UCSD-AML1 (cell line): ENCODE measurements around the gene AURKAIP1.

Experiments
- DNase-seq: peaks from one replicate; lab custom pipeline; 2025; ENCODE audit not compliant: unreplicated experiment; lab: John Stamatoyannopoulos, UW

AURKAIP1 gene

DNA sequence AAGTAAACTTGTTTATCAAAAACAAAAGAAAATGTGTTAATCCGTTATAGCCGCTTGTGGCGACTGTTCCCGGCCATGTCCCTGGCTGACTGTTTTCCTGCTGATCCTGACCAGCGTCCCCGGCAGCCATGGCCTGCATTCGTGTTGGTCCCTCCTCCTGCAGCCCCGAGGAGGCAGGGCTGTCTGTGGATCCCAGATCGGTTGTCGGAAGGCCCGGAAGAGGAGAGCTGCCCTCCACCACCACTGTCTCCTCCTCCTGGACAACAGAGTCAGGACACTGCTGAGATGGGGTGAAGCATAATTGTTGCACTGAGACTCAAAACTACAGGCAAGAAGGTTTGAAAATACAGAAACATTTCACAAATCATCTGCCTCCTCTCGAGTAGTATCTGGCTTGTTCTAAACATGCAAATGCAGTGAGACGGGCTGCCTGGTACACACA, 13.0 kb downstream of the AURKAIP1 start:
- no peak for DNase-seq

DNA sequence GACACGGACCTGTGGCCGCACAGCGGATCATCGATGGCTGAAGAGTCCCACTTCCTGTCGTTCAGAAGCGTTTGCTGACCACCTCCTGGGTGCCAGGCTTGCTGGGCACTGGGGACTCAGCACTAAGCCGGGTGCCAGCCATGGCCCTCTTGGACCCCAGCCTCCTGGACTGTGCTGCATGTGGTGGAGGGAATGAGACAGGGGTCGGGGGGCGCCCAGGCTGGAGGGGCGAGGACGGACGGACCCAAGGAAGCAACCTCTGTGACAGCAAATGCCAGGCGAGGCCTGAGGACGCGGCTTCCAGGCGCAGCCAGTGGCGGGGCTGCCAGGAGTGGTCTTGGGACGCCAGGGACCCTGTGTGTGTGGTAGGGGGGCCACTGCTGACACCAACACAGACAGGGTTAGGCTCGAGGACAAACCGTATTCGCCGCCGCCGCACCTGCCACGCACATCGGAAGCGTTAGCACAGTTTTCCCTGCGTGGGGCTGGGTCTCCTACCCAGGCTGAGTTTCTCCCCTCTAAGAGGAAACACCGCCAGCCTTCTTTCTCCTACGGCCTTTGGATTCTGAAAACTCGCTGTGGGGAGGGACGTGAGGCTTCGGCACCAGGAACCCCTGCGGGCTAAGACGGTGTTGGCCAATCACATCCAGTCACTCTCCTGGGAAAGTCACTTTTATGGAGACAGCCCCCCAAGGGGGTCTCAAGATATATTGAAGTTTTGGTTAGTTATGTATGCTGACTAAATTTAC, 13.6 kb downstream of the AURKAIP1 start:
- no peak for DNase-seq

DNA sequence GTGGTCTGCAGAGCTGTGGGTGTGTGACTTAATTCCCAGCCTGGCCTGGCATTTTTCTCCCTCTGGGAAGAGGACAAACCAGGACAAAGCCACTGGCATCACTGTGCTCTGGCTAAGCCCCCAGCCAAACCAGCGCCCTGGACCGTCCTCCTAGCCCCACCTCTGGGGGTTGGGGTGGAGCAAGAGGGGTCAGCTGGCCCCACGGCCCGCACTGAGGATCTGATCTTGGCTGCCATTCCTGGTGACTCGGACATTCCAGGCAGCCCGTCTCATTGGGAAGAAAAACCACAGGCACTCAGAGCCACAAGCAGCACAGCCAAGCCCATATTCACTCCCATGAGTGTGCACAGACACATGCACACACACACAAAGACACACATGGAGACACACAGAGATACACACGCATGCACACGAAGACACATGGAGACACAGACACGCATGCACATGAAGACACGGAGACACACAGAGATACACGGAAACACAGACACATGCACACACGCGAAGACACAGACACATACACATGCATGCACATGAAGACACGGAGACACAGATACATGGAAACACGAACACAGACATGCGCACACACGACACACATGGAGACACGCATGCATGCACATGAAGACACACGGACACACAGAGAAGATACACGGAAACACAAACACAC, 14.4 kb downstream of the AURKAIP1 start:
- DNase-seq: no peak

DNA sequence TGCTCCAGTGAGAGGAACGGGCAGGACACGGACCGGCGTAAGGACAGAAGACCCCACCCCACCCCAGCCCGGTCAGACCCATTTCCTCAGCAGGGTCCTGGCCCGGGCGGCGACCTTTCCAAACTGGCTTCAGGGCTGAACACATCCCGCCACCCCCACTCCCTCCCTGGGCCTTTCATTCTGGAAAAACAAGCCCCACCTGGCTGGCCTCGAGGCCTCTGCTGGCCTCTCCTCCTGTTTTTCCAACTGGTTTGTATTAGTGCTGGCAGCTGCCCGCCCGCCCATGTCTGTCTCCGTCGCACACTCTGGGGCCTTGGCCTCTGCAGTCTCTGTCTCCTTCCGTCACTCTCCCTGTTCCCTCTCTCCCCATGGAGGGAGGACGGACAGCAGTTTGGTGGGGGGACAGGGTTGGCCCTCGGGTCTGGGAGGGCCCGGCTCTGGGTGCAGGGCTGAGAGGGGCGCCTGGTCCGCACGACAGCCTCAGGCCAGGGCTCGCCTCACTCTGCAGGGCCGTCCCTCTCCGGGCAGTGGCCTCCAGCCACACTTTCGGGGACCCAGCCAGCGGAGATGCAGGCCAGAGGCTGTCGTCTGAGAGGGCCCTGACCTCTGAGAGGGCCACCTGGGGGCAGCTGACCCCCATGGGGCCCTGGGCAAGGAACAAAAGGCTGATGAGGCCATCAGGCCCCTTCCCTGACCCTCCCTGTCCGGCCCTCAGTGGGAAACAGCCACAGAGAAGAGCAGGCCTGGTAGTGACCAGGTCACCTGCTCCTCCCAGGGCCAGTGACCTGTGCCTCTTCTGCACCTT, 15.1 kb downstream of the AURKAIP1 start:
- DNase-seq: no peak

DNA sequence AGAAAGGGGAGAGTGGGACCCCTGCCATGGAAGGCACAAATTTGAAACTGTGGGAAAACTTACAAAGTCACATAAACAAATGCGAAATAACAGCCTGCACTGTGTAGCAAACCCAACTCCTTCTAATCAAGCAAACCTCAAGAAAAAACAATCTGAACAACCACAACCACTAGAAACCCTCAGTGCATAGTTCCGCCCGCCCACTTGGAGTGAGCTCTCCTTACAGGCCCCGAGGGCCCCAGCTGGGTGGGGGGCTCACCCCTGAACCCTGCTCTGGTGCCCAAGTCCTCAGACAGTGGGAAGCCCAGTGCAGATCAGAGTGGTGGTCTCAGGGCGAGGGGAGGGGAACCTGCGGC, 15.7 kb downstream of the AURKAIP1 start:
- no peak for DNase-seq

DNA sequence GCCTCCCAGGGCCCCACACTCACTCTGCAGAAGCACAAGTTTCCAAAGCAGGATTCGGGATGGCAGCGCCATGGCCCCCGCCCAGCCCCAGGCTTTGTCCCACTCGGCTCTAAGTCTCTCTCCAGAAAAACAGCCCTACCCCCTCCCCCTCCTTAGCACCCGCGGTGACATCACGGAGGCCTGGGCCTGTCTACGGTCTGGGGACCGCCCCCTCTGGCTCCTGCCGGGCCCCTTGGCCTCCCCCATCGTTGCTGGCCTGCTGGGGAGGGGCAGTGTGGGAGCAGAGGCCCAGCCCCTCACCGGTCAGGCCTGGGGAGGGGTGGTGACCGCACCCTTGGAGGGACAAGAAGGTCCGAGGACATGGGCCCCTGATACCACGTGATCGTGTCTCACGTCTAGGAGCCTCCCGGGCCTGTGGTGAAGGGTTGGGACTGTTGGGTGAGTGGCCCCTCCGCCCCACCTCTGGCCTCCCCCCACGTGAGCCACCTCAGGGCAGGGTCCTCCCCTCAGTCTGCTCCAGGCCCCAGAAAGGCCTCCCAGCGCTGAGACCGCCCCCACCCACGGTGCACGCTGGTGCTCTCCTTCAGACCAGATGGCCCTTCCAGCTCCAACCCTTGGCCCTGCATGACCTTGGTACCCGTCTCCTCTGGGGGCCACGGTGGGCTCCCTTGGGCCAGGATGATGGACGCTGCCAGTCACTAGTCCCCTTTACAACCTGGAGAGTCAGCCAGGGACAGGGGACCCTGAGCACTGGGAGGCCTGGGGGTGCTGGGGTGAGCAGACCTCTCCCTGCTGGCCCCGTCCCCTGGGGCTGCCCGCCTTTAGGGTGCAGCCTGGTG, 16.4 kb downstream of the AURKAIP1 start, which contains the start of gene MXRA8:
Gene MXRA8 (minus strand): TSS at position 123 of the 839 bp plus-strand sequence. CDS start 51 bp downstream, at position 72.
- DNase-seq: no peak

DNA sequence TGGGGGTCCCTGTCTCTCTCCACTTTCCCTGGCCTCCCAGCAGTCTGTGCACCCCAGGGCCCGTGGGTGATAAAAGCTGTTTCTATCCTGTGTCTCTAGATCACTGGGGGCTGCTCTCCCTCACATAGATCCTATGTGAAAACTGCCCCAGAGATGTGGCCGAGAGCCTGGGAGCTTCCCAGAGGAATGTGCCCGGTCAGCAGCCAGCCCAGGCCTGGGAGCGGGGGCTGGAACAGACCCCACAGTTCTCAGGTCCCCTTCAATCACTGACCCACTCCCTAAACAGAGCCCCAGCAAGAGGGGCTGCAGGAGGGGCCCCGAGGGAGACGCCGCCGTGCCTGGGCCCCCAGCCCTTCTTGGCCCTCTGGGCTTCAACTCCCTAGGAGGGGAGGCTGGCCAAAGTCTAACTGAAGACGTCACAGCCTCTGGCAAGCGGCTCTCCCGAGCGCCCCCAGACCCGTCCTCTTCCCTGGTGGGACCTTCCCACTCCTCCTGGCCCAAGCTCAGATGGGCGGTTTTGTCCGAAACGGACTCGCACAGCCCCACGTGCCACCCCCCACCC, 17.1 kb downstream of the AURKAIP1 start:
- DNase-seq: no peak

DNA sequence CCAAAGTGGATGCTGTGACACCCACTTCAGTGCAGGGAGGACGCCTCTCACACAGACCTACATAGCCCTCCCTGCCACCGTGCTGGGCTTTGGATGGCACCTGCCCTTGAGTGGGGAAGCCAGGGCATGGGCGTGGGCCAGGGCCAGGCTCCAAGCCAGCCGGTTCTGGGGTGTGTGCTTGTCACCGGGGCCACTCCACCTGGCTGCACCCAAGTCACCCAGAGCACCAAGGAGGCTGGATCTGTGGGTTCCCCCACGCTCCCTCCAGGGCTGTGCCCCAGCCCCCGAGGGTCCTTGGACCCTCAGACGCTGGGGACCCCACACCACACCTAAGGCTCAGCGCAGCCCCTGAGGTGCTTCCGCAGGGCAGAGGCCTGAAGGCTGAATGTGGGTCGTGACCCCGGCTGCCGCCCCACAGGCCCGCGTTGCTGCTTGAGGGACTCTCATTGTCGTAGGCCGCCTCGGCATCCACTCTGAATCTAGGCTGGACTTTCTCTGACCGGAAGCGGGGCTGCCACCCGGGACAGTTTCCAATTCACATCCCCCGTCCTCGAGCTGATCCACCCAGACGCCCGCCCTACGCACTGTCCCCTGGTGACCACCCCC, 18.1 kb downstream of the AURKAIP1 start:
- DNase-seq: no peak

DNA sequence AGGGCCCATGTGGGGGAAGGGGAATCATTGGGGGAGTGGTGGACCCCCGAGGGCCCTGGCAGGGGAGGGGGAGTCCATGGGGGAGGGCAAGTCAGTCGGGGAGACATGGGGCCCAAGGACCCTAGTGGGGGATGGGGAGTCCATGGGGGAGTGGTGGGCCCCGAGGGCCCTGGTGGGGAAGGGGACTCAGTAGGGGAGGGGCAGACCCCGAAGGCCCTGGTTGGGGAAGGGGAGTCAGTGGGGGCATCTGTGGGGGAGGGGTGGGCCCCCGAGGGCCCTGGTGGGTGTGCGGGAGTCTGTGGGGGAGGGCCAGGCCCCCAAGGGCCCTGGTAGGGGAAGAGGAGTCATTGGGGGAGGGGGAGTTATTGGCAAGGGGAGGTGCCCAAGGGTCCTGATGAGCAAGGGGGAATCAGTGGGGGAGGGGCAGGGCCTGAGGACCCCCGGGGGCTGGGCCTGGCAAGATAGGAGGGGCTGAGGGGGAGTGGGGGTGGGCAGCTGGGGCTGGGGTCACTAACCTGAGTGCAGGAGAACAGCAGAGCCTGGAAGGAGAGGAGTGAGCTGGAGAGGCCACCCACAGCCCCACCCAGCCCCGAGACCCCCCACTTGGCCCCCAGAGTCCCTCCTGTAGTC, 18.7 kb downstream of the AURKAIP1 start:
- DNase-seq: no peak

DNA sequence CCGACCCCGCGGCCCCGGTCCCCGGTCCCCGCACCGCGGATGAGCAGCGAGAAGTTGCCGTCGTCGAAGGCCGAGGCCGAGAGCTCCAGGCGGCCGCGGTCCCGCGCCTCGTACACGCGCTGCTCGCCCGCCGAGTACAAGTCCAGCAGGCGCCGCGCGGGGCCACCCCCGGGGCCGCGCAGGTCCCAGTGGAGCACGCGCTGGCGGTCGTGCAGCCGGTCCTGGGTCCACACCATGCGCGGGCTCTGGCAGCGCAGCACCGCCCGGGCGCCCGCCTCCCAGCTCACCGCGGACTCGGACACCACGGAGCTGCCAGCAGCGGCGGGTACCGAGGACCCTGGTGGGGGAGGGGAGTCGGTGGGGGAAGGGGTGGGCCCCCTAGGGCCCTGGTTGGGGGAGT, 19.6 kb downstream of the AURKAIP1 start:
- no peak for DNase-seq

DNA sequence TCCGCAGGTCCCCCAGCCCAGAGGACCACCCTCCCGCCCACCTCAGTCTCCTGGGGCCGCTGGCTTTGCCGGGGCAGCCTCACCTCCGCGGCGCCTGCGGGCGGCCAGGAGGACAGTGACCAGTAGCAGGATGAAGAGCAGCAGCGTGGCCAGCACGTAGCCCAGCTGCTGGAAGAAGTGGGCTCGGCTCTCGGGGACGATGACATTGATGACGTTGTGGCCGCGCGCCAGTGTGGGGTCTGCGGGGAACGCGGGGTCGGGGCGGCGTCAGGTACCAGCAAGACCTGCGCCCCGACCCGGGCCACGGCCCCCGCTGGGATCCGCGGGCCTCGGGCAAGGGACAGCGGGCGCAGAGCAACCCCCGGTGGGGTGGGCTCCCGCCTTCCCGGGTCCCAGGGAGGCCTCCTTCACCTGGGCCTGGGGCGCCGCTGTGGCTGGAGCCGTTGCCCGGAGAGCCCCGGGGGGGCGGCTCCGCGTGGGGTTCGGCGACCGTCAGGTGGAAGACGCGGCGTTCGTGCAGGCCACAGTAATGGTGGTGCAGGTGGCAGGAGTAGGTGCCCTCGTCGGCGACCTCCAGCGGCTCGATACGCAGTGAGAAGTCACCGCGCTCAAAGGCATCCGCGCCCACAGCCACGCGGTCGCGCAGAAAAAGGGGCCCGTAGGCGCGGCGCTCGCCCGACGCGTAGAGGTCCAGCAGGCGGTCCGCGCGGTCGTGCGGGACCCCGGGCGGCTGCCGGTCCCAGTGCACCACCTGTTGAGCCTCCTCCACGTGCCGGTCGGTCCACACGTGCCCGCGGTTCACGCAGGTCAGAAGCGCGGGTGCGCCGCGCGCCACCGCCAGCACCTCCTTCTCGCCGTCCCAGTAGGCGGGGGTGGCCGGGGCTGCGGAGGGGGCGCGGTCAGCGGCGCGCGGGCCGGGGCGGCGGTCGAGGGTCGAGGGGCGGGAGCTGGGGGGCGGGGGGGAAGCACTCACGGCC, 20.4 kb downstream of the AURKAIP1 start:
- DNase-seq: no peak

DNA sequence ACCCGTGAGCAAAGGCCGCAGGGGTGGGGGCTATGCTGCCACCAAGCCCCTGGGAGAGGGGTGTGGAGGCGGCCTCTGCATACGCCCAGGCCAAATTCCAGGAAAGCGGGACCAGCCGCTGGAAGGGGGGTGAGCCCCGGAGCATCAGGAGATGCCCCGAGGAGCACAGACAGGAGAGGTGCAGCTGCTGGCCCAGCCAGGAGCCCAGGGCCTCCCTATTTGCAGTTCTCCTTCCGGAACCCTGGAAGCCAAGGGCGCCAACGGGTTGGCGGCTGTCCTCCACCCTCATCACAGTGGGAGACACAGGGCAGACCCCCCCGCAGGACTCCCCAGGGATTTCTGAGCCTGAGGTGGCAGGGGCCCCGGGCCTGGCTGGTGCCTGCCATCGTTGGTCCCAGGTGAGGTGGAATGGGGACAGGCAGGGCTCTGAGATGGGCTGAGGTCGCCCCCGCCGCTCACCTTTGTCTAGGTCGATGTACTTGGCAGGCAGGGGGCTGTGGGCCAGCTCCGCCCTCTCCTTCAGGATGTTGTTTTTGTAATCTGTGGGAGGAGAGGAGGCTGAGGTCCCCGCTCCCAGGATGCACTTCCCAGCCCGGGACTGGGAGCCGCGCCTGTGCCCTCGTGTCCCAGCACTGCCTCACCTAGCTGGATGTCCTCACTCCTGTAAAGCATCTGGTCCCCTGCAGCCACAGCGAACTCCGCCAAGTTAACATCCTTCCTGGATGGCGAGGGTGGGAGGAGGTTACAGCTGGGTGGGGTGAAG, 21.4 kb downstream of the AURKAIP1 start:
- no peak for DNase-seq

DNA sequence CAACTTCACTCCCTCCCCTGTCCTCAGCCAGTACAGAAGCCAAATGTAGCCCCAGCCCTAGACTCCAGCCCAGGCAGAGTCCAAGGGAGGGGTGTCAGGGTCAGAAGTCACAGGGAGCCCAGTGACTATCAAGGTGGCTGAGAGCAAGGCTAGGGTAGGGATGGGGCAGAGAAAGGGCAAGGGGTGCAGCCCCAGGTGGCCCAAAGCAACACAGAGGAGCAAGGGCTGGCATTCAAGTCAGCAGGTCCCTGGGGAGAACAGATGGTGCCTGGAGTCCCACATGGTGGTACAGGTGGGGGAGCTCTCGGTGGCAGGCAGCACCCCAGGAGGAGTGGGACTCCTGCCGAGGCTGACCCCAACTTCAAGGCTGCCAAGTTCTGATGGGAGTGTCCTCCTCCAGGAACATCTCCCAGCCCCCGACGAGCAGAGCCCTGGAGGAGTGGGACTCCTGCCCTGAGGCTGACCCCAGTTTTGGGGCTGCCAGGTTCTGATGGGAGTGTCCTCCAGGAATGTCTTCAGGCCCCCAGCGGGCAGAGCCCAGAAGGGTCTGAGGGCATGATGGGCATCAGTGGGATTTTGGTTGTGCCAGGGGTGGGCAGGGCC, 22.1 kb downstream of the AURKAIP1 start:
- DNase-seq: no peak

DNA sequence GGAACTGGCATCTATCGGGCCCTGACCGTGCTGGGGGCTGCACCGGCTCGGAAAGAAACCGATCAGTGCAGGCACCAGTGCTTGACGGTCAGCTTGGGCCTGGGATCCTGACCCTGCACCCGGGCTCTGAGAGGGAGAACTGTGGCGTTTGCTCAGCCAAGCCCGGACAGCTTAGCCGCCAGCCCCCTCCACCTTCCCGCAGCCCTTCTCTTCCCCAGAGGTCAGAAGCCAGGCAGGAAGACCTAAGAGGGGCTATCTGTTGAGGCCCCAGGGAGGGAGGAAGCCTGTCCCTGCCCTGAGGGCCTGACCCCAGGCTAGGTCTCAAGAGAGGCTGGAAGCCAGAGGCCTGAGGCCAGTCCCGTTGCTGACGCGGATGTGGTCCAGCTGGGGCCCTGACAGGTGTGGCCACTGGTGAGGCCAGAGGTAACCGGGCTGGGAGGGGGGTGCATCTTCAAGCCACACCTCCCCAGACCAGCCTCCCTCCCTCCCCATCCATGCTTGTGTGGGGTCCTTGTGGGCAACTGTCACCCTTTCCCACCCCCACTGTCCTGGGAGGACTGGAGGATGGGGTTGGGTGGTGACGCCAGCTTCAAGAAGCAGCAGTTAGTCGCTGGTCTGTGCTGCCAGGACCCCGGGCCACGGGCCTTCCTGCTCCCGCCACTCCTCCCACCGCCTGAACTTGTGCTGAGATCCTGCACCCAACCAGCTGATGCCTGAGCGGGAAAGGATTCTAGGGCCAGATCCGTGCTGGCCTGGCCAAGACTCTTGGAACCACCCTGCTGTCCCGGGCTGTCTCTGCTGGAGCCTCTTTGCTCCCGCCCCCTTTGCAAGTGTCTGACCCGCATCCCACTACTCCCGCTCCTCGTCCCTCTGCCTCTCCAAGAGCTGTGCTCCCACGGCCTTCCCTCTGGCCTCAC, 23.2 kb downstream of the AURKAIP1 start:
- DNase-seq: no peak

DNA sequence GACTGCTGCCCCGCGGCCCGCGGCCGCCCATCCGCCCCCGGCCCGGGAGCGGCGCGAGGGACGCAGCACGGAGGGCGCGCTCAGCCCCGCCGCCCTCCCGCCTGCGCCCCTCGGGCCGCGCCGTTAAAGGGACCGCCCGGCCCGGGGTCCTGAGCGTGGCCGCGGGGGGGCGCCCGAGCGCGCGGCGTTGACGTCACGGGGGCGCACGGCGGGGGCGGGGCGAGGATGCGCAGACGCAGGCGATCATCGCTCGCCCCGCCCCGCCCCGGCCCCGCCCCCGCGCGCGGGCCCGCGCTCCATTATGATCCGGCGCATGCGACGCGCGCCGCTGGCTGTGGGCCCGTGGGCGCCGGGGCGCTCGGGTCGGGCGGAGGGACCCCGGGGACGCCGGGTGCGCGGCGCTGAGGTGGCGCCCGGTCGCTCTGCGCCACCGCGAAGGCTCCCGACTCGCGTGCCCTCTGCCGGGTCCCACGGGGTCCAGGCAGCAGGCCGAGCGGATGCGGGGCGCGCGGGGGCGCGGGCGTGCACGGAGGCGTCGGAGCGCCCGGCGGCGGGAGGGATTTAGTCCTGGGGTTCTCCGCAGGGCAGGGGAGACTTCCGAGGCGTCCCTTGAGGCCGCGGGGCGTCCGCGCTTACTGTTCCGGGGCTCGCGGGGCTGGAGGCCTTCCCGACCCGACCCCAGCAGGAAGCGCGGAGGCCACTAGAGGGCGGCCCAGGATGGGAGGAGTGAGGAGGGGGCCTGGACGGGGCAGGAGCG, 25.6 kb downstream of the AURKAIP1 start, which contains the start of gene DVL1:
Gene DVL1 (minus strand): TSS at position 163 of the 757 bp plus-strand sequence. CDS start 353 bp downstream, outside the sequence.
- DNase-seq: peak; percentile 78
